ENCODE results near the gene MYO5C.

- TF ChIP-seq, protein P1, sequence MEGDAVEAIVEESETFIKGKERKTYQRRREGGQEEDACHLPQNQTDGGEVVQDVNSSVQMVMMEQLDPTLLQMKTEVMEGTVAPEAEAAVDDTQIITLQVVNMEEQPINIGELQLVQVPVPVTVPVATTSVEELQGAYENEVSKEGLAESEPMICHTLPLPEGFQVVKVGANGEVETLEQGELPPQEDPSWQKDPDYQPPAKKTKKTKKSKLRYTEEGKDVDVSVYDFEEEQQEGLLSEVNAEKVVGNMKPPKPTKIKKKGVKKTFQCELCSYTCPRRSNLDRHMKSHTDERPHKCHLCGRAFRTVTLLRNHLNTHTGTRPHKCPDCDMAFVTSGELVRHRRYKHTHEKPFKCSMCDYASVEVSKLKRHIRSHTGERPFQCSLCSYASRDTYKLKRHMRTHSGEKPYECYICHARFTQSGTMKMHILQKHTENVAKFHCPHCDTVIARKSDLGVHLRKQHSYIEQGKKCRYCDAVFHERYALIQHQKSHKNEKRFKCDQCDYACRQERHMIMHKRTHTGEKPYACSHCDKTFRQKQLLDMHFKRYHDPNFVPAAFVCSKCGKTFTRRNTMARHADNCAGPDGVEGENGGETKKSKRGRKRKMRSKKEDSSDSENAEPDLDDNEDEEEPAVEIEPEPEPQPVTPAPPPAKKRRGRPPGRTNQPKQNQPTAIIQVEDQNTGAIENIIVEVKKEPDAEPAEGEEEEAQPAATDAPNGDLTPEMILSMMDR (conservative IDR thresholded peaks at IDR 0.05; ENCODE audit: low read depth, low read length): no peak
- no peak for TF ChIP-seq EZH2 (IDR thresholded peaks at IDR 0.05; ENCODE audit: borderline replicate concordance, low read depth, low read length, poor library complexity, severe bottlenecking)
Observed at GRCh38 chr15:52146261-52146660, 149.3 kb downstream of the MYO5C start.

All from A673 (cell line).